Neural cell (in vitro differentiated cells): ENCODE results near the gene B3GALT5. TPM values are rescaled to one million over a fixed set of nuclear protein-coding genes. Genes with fewer than 3 reads are reported as not detected.

Experiments used
- H2AFZ ChIP-seq: fragments of 200-600, 300-800 bp; sonication (generic), shearing (Covaris generic); 2 replicates; pipeline ENCODE4 v1.6.0; 2014; ENCODE audit warnings: low read depth, mild to moderate bottlenecking, antibody characterized with exemption, low read length, moderate library complexity
- H3F3A ChIP-seq: fragments of 200-600 bp; shearing (Covaris generic); 2 replicates; pipeline ENCODE4 v1.6.1; 2016; ENCODE audit warnings: mild to moderate bottlenecking, moderate library complexity, mixed read lengths, antibody characterized with exemption, low read length; ENCODE audit not compliant: insufficient read depth, poor library complexity, severe bottlenecking
- H3K27ac ChIP-seq: fragments of 200-600, 300-800 bp; sonication (generic), shearing (Covaris generic); 2 replicates; pipeline ENCODE4 v1.5.1; 2014; ENCODE audit warnings: mild to moderate bottlenecking, low read length, moderate library complexity
- H3K27me3 ChIP-seq: fragments of 300-800, 200-600 bp; sonication (generic), shearing (Covaris generic); 2 replicates; pipeline ENCODE4 v1.6.0; 2014; ENCODE audit warnings: mild to moderate bottlenecking, low read depth, low read length, moderate library complexity; ENCODE audit not compliant: insufficient read depth
- H3K36me3 ChIP-seq: fragments of 300-800, 200-600 bp; sonication (generic), shearing (Covaris generic); 2 replicates; pipeline ENCODE4 v1.5.1; 2014; ENCODE audit warnings: mild to moderate bottlenecking, antibody characterized with exemption, low read length, moderate library complexity; ENCODE audit not compliant: insufficient read depth
- H3K4me2 ChIP-seq: fragments of 300-800, 200-600 bp; sonication (generic), shearing (Covaris generic); 2 replicates; pipeline ENCODE4 v1.6.0; 2014; ENCODE audit warnings: mild to moderate bottlenecking, low read length
- H3K4me3 ChIP-seq: fragments of 300-800, 200-600 bp; sonication (generic), shearing (Covaris generic); 2 replicates; pipeline ENCODE4 v1.5.1; 2014; ENCODE audit warnings: mild to moderate bottlenecking, low read length, moderate library complexity
- H3K79me2 ChIP-seq: fragments of 200-600 bp; shearing (Covaris generic); replicated peaks from 2 replicates; pipeline ENCODE4 v1.6.0; 2014; ENCODE audit warnings: mild to moderate bottlenecking, low read length, moderate library complexity; ENCODE audit not compliant: insufficient read depth
- H3K9ac ChIP-seq: fragments of 300-800, 200-600 bp; sonication (generic), shearing (Covaris generic); 2 replicates; pipeline ENCODE4 v1.6.1; 2016; ENCODE audit warnings: mild to moderate bottlenecking, low read length, mixed read lengths
- H3K9me2 ChIP-seq: fragments of 200-600 bp; shearing (Covaris generic); 2 replicates; pipeline ENCODE4 v1.6.1; 2016; ENCODE audit warnings: mild to moderate bottlenecking, low read length, mixed read lengths; ENCODE audit not compliant: insufficient read depth
- H3K9me3 ChIP-seq: fragments of 200-600, 300-800 bp; sonication (generic), shearing (Covaris generic); 2 replicates; pipeline ENCODE4 v1.6.1; 2016; ENCODE audit warnings: mild to moderate bottlenecking, mixed run types, low read length, moderate library complexity, mixed read lengths
- H4K20me1 ChIP-seq: fragments of 200-600 bp; shearing (Covaris generic); 2 replicates; pipeline ENCODE4 v1.6.1; 2016; ENCODE audit warnings: mild to moderate bottlenecking, mixed run types; ENCODE audit not compliant: insufficient read depth
- EP300 ChIP-seq: fragments of 450-650 bp; conservative IDR thresholded peaks from 2 replicates; pipeline ENCODE4 v1.6.1; 2014; ENCODE audit warnings: antibody characterized with exemption, mild to moderate bottlenecking, moderate library complexity; ENCODE audit not compliant: poor library complexity, severe bottlenecking
- EZH2 ChIP-seq: fragments of 200-600, 300-800 bp; shearing (Covaris generic), sonication (generic); IDR thresholded peaks from 2 replicates; pipeline ENCODE4 v1.6.1; 2014; ENCODE audit warnings: antibody characterized with exemption, low read length, borderline replicate concordance, mild to moderate bottlenecking; ENCODE audit not compliant: insufficient read depth, poor library complexity, severe bottlenecking
- MXI1 ChIP-seq: fragments of 450-650 bp; conservative IDR thresholded peaks from 2 replicates; pipeline ENCODE4 v1.6.1; 2014; ENCODE audit warnings: antibody characterized with exemption, mild to moderate bottlenecking; ENCODE audit not compliant: poor library complexity, severe bottlenecking
- POLR2AphosphoS5 ChIP-seq: IDR thresholded peaks from 2 replicates; pipeline ENCODE4 v1.6.1; 2012
- RAD21 ChIP-seq: fragments of 450-650 bp; conservative IDR thresholded peaks from 2 replicates; pipeline ENCODE4 v1.6.1; 2014; ENCODE audit warnings: antibody characterized with exemption, mild to moderate bottlenecking, moderate library complexity
- SMC3 ChIP-seq: fragments of 450-650 bp; conservative IDR thresholded peaks from 2 replicates; pipeline ENCODE4 v1.6.1; 2014; ENCODE audit warnings: antibody characterized with exemption, mild to moderate bottlenecking, moderate library complexity; ENCODE audit not compliant: poor library complexity
- TAF1 ChIP-seq: IDR thresholded peaks from 2 replicates; pipeline ENCODE4 v1.6.1; 2012; ENCODE audit warnings: low read depth
- polyA plus RNA-seq: library from polyadenylated mRNA; depleted of rRNA; stranded (reverse); fragments of >200 nt; gene quantifications from 2 replicates; pipeline ENCODE4 v1.2.3, GENCODE V29; 2014
- TF ChIP-seq, protein P1 (sequence below): fragments of 450-650 bp; IDR thresholded peaks from 2 replicates; pipeline ENCODE4 v1.5.1; 2014; ENCODE audit warnings: antibody characterized with exemption, mild to moderate bottlenecking, moderate library complexity; ENCODE audit not compliant: poor library complexity, severe bottlenecking
- TF ChIP-seq, protein P2 (sequence below): IDR thresholded peaks from 2 replicates; pipeline ENCODE4 v1.6.1; 2012; ENCODE audit warnings: borderline replicate concordance

B3GALT5 gene
- polyA plus RNA-seq, 1 donor from 2014 or later, result 0.50 TPM

- Histone ChIP-seq H3K9me2 (no peaks in the 10 kb centered on the region), H3K27ac (no peak overlapping the region), H3F3A (no peaks in the 10 kb centered on the region), H4K20me1 (no peaks in the 10 kb centered on the region), H2AFZ (no peak overlapping the region), H3K27me3 (no peaks in the 10 kb centered on the region), H3K4me2 (no peak overlapping the region), H3K36me3 (no peaks in the 10 kb centered on the region), H3K9me3 (no peaks in the 10 kb centered on the region), H3K9ac (no peak overlapping the region), H3K79me2 (no peaks in the 10 kb centered on the region), H3K4me3 (no peak overlapping the region)
- TF ChIP-seq EP300 (no peak), RAD21 (no peak)
- TF ChIP-seq, protein P1, sequence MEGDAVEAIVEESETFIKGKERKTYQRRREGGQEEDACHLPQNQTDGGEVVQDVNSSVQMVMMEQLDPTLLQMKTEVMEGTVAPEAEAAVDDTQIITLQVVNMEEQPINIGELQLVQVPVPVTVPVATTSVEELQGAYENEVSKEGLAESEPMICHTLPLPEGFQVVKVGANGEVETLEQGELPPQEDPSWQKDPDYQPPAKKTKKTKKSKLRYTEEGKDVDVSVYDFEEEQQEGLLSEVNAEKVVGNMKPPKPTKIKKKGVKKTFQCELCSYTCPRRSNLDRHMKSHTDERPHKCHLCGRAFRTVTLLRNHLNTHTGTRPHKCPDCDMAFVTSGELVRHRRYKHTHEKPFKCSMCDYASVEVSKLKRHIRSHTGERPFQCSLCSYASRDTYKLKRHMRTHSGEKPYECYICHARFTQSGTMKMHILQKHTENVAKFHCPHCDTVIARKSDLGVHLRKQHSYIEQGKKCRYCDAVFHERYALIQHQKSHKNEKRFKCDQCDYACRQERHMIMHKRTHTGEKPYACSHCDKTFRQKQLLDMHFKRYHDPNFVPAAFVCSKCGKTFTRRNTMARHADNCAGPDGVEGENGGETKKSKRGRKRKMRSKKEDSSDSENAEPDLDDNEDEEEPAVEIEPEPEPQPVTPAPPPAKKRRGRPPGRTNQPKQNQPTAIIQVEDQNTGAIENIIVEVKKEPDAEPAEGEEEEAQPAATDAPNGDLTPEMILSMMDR, result no peak
Measured at GRCh38 chr21:39640754-39641153, 28.0 kb downstream of the B3GALT5 start.

- H3F3A ChIP-seq, result no peaks in the 10 kb centered on the region
- no peaks in the 10 kb centered on the region for H3K9me2 ChIP-seq
- H3K36me3 ChIP-seq, result no peaks in the 10 kb centered on the region
- no peaks in the 10 kb centered on the region for H3K27me3 ChIP-seq
- no peak overlapping the region for H3K27ac ChIP-seq
- no peak for TF ChIP-seq SMC3
- TF ChIP-seq POLR2AphosphoS5, result no peak
- no peak for TF ChIP-seq EP300
- no peak for TF ChIP-seq TAF1
- TF ChIP-seq EZH2, result no peak
- TF ChIP-seq MXI1, result no peak
- TF ChIP-seq, protein P2, sequence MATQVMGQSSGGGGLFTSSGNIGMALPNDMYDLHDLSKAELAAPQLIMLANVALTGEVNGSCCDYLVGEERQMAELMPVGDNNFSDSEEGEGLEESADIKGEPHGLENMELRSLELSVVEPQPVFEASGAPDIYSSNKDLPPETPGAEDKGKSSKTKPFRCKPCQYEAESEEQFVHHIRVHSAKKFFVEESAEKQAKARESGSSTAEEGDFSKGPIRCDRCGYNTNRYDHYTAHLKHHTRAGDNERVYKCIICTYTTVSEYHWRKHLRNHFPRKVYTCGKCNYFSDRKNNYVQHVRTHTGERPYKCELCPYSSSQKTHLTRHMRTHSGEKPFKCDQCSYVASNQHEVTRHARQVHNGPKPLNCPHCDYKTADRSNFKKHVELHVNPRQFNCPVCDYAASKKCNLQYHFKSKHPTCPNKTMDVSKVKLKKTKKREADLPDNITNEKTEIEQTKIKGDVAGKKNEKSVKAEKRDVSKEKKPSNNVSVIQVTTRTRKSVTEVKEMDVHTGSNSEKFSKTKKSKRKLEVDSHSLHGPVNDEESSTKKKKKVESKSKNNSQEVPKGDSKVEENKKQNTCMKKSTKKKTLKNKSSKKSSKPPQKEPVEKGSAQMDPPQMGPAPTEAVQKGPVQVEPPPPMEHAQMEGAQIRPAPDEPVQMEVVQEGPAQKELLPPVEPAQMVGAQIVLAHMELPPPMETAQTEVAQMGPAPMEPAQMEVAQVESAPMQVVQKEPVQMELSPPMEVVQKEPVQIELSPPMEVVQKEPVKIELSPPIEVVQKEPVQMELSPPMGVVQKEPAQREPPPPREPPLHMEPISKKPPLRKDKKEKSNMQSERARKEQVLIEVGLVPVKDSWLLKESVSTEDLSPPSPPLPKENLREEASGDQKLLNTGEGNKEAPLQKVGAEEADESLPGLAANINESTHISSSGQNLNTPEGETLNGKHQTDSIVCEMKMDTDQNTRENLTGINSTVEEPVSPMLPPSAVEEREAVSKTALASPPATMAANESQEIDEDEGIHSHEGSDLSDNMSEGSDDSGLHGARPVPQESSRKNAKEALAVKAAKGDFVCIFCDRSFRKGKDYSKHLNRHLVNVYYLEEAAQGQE, result no peak
- no peak for TF ChIP-seq RAD21
- TF ChIP-seq, protein P1, result no peak
- H3K9ac ChIP-seq, result no peak overlapping the region
- H2AFZ ChIP-seq, result no peak overlapping the region
- H3K9me3 ChIP-seq, result no peaks in the 10 kb centered on the region
- no peaks in the 10 kb centered on the region for H3K79me2 ChIP-seq
- no peak overlapping the region for H3K4me3 ChIP-seq
- H3K4me2 ChIP-seq, result no peak overlapping the region
- no peaks in the 10 kb centered on the region for H4K20me1 ChIP-seq
Measured at GRCh38 chr21:39641827-39642450, 29.2 kb downstream of the B3GALT5 start.
